Smooth muscle cell (in vitro differentiated cells): Measurements from ENCODE around the gene NIT2. TPM values are rescaled to one million over a fixed set of nuclear protein-coding genes. Genes with fewer than 3 reads are reported as not detected.

Experiments
- DNase-seq: peaks from one replicate; lab custom pipeline; 2025; ENCODE audit not compliant: unreplicated experiment; lab: John Stamatoyannopoulos, UW
- H2AFZ ChIP-seq: fragments of 200-600 bp; sonication (generic); 2 replicates; pipeline ENCODE4 v1.6.0; 2016; ENCODE audit warnings: antibody characterized with exemption, low read depth, mild to moderate bottlenecking
- H3F3A ChIP-seq: fragments of 200-600 bp; sonication (generic); 2 replicates; pipeline ENCODE4 v1.6.0; 2017; ENCODE audit warnings: antibody characterized with exemption, low read depth
- H3K27ac ChIP-seq: fragments of 200-600 bp; sonication (generic); 2 replicates; pipeline ENCODE4 v1.5.1; 2016; ENCODE audit warnings: low read depth, mild to moderate bottlenecking
- H3K27me3 ChIP-seq: fragments of 200-600 bp; sonication (generic); 2 replicates; pipeline ENCODE4 v1.6.1; 2016; ENCODE audit warnings: low read depth, mild to moderate bottlenecking
- H3K36me3 ChIP-seq: fragments of 200-600 bp; sonication (generic); 2 replicates; pipeline ENCODE4 v1.5.1; 2016; ENCODE audit warnings: low read depth
- H3K4me1 ChIP-seq: fragments of 200-600 bp; sonication (generic); 2 replicates; pipeline ENCODE4 v1.5.1; 2016; ENCODE audit warnings: low read depth
- H3K4me2 ChIP-seq: fragments of 200-600 bp; sonication (generic); 2 replicates; pipeline ENCODE4 v1.6.0; 2016; ENCODE audit warnings: mild to moderate bottlenecking
- H3K4me3 ChIP-seq: fragments of 200-600 bp; sonication (generic); 2 replicates; pipeline ENCODE4 v1.5.1; 2016; ENCODE audit warnings: mild to moderate bottlenecking
- H3K79me2 ChIP-seq: fragments of 200-600 bp; sonication (generic); 2 replicates; pipeline ENCODE4 v1.6.0; 2016; ENCODE audit warnings: low read depth, mild to moderate bottlenecking
- H3K9ac ChIP-seq: fragments of 200-600 bp; sonication (generic); 2 replicates; pipeline ENCODE4 v1.6.0; 2016; ENCODE audit warnings: low read depth
- H3K9me3 ChIP-seq: fragments of 200-600 bp; sonication (generic); replicated peaks from 2 replicates; pipeline ENCODE4 v1.5.1; 2016; ENCODE audit warnings: low read depth
- H4K20me1 ChIP-seq: fragments of 200-600 bp; sonication (generic); 2 replicates; pipeline ENCODE4 v1.6.0; 2016; ENCODE audit warnings: low read depth
- WGBS: methylation state at CpG from one replicate; pipeline ENCODE4 v1.1.7; 2016; ENCODE audit warnings: low lambda C conversion rate; 5-methylcytosine and 5-hydroxymethylcytosine counted together
- polyA plus RNA-seq: library from polyadenylated mRNA; unstranded; fragments of >200 nt; fragmentation: Nextera tagmentation; extraction: Ambion mirVana; gene quantifications from 2 replicates; pipeline ENCODE4 v1.2.1, GENCODE V29; 2016
- total RNA-seq: library from RNA; depleted of rRNA; stranded (reverse); fragments of >200 nt; gene quantifications from 2 replicates; pipeline ENCODE4 v1.2.3, GENCODE V29; 2014
- TF ChIP-seq, protein P1 (sequence below): fragments of 200-600 bp; sonication (generic); IDR thresholded peaks from 2 replicates; pipeline ENCODE4 v1.5.1; 2017; ENCODE audit warnings: borderline replicate concordance, mild to moderate bottlenecking, antibody characterized with exemption; ENCODE audit not compliant: insufficient read depth, poor library complexity, severe bottlenecking

The NIT2 gene
- total and polyA plus RNA-seq, 2 experiments from 2014 or later: 16.5 to 46.5 TPM

DNA sequence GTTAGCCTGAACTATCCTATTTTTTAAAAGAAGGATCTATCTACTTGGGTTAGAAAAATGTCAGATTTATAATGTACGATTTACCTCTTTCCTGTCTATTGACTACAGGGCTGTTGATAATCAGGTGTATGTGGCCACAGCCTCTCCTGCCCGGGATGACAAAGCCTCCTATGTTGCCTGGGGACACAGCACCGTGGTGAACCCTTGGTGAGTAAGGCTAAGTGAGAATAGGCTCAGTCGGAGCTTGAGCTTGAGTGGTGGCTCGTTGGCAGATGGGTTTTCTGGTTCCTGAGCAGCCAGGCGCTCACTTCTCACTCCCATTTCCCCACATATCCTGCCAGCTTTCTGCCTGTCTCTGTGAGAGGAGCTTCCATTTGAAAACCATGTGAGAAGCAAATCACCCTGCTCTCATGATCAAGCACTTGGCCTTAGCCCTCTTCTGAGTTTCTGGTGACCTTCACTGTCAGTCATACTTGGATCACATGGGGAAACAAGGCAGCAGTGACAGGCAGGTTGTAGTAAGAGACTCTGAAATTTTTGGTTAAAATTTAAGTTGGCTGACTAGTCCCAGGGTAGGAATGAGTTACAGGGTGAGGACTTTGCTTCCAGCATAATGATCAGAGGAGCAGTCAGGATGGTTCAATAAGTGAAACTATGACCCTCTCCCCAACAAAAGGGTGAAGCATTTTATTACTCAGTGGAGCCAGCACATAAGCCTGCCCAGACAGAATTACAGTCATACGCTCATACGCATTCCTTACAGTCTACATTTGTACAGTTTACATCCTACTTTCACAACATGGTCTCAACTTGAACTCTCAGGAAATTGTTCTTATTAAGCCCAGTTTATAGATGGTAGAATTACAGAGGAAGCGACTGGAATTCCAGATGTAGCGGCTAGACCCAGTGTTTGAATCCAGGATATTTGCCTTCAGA is 18.0 kb downstream of the NIT2 start:
- Histone ChIP-seq H3K27me3 (no peaks in the 10 kb centered on the region), H3K4me3 (no peak overlapping the region), H2AFZ (no peak overlapping the region), H3K36me3 (no peaks in the 10 kb centered on the region), H3K4me2 (peak overlapping the region; percentile 13), H3F3A (peaks cover 4% of the 10 kb centered on the region), H3K4me1 (no peaks in the 10 kb centered on the region), H3K79me2 (no peaks in the 10 kb centered on the region), H4K20me1 (no peaks in the 10 kb centered on the region), H3K27ac (peak overlapping the region; percentile 81), H3K9ac (peak overlapping the region; percentile 18), H3K9me3 (no peaks in the 10 kb centered on the region)
- no peak for DNase-seq
- TF ChIP-seq, protein P1, sequence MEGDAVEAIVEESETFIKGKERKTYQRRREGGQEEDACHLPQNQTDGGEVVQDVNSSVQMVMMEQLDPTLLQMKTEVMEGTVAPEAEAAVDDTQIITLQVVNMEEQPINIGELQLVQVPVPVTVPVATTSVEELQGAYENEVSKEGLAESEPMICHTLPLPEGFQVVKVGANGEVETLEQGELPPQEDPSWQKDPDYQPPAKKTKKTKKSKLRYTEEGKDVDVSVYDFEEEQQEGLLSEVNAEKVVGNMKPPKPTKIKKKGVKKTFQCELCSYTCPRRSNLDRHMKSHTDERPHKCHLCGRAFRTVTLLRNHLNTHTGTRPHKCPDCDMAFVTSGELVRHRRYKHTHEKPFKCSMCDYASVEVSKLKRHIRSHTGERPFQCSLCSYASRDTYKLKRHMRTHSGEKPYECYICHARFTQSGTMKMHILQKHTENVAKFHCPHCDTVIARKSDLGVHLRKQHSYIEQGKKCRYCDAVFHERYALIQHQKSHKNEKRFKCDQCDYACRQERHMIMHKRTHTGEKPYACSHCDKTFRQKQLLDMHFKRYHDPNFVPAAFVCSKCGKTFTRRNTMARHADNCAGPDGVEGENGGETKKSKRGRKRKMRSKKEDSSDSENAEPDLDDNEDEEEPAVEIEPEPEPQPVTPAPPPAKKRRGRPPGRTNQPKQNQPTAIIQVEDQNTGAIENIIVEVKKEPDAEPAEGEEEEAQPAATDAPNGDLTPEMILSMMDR: no peak
- WGBS: 77% methylated on average over 10 of the region's 10 CpGs

DNA sequence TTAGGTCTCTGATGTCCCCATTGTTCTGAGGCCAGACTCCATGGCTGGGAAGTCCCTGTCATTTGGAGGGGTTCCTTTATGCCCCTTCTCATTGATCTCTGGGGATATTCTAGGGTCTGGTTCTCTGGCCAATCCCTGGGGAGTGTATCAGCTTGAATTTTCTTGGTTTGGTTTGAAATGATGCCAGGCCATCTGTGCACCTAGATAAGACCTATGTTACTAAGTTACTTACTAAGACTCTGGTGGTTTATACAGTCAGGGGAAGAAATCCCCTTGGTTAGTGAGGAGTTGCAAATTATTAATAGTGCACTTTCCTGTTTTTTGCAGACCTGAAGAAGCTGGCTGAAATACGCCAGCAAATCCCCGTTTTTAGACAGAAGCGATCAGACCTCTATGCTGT is 20.3 kb downstream of the NIT2 start:
- TF ChIP-seq, protein P1: no peak
- Histone ChIP-seq H3K4me3 (no peak overlapping the region), H3K4me2 (no peak overlapping the region), H3K27me3 (no peaks in the 10 kb centered on the region), H3K9ac (no peak overlapping the region), H3K27ac (peak overlapping the region; percentile 33), H2AFZ (no peak overlapping the region), H3F3A (peaks cover 4% of the 10 kb centered on the region), H3K79me2 (no peaks in the 10 kb centered on the region), H3K36me3 (no peaks in the 10 kb centered on the region), H4K20me1 (no peaks in the 10 kb centered on the region), H3K4me1 (no peaks in the 10 kb centered on the region), H3K9me3 (no peaks in the 10 kb centered on the region)
- DNase-seq: no peak
- WGBS: 93% methylated on average over 3 of the region's 3 CpGs

DNA sequence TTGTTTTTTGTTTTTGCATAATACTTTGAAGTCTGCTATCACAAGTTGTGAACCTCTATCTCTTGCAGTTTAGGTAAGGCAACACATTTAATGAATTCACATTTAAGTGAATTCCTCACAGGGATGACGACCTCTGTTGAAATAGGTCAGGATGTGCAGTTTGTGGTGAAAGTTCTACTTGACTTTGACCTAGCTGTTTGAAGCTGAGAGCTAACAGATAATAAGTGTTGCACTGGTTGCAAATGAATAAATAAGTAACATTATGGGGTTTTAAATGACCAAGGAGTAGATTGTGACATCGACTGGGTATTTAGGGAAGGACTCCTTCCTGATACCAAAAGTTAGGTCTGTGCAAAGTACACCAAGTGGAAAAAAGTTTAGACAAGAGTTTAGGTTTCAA is 23.9 kb downstream of the NIT2 start:
- TF ChIP-seq, protein P1: no peak
- Histone ChIP-seq H3K4me3 (no peak overlapping the region), H3K27ac (no peak overlapping the region), H3F3A (peaks cover 9% of the 10 kb centered on the region), H3K9ac (no peak overlapping the region), H3K4me2 (no peak overlapping the region), H4K20me1 (no peaks in the 10 kb centered on the region), H3K9me3 (no peaks in the 10 kb centered on the region), H3K4me1 (no peaks in the 10 kb centered on the region), H2AFZ (no peak overlapping the region), H3K79me2 (no peaks in the 10 kb centered on the region), H3K36me3 (peaks cover 7% of the 10 kb centered on the region), H3K27me3 (no peaks in the 10 kb centered on the region)
- DNase-seq: no peak
- 95% methylated on average over 2 of the region's 2 CpGs for WGBS
